Loucy (cell line): Measurements from ENCODE around the gene BLVRA.

Experiments used
- CTCF ChIP-seq: fragments of 200-600 bp; sonication (generic); conservative IDR thresholded peaks from 2 replicates; pipeline ENCODE4 v1.5.1; 2014; ENCODE audit warnings: mild to moderate bottlenecking, antibody characterized with exemption, low read length
- EZH2phosphoT487 ChIP-seq: fragments of 200-600 bp; IDR thresholded peaks from 2 replicates; pipeline ENCODE4 v1.6.1; 2018; ENCODE audit warnings: antibody characterized with exemption, mild to moderate bottlenecking, moderate library complexity, borderline replicate concordance

- TF ChIP-seq CTCF (no peak), EZH2phosphoT487 (no peak)
Observed at GRCh38 chr7:43769791-43770465, 11.4 kb downstream of the BLVRA start.
